22Rv1 (cell line): ENCODE data around the gene SLC3A2.

Experiments
- H3K27ac ChIP-seq: fragments of 450-650 bp; 2 replicates; pipeline ENCODE4 v1.5.1; 2017
- ZFX ChIP-seq: fragments of 450-650 bp; IDR thresholded peaks from 2 replicates; pipeline ENCODE4 v1.6.1; 2017; ENCODE audit warnings: antibody characterized with exemption, borderline replicate concordance
- TF ChIP-seq, protein P1 (sequence below): fragments of 450-650 bp; IDR thresholded peaks from 2 replicates; pipeline ENCODE4 v1.5.1; 2017; ENCODE audit warnings: mild to moderate bottlenecking

Gene SLC3A2

DNA sequence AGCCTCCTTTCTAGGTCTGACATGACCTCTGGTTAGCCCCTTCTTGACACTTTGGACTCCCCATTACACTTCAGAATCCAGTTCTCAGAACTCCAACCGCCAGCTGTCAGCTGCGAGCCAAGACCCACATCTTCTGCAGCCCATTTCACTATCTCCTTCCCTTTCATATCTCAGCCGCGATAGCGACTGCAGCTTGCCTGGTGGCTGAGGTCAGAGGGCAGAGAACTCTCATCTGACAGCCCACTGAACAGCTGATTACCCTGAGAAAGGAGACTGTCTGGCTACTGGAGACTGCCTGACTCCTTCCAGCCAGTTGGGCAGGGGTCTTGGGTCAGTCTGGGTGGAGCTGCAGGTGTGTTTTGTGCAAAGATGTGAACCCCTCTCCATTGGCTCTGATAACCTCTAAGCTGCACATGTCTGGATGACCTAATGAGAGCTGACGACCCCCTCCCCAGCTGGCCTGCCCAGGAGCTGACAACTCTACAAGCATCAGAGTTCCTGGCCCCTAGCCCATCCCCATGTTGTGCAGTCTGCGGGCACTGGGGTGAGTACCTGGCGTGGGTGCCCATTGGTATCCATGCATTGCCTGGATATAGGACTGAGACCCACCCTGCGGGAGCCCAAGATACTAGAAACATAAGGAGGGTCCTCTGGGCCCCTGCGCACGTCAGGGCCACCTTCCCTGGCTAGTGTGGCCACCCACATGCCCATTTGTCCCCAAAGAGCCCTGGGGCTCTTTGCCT is 39.4 kb downstream of the SLC3A2 start:
- TF ChIP-seq, protein P1, sequence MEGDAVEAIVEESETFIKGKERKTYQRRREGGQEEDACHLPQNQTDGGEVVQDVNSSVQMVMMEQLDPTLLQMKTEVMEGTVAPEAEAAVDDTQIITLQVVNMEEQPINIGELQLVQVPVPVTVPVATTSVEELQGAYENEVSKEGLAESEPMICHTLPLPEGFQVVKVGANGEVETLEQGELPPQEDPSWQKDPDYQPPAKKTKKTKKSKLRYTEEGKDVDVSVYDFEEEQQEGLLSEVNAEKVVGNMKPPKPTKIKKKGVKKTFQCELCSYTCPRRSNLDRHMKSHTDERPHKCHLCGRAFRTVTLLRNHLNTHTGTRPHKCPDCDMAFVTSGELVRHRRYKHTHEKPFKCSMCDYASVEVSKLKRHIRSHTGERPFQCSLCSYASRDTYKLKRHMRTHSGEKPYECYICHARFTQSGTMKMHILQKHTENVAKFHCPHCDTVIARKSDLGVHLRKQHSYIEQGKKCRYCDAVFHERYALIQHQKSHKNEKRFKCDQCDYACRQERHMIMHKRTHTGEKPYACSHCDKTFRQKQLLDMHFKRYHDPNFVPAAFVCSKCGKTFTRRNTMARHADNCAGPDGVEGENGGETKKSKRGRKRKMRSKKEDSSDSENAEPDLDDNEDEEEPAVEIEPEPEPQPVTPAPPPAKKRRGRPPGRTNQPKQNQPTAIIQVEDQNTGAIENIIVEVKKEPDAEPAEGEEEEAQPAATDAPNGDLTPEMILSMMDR: no peak
- TF ChIP-seq ZFX: no peak
- H3K27ac ChIP-seq: no peak overlapping the region

DNA sequence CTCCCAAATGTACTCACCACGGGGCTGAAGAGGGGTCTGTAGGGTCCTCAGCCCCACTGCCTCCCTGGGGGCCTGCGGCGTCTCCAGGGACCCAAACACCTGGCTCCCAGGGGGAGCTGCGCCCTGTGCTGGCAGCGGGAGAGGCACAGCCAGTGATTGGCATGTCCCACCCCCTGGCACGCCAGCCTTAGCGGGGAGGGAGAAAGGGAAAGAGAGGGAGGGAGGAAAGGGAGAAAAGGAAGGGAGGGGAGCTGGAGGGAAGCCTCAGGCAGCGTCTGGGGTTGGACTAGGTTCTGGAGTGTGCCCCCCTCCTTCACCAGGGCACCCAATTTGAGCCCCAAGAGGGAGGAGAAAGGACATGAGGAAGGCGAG is 40.5 kb downstream of the SLC3A2 start, which contains the start of gene CHRM1:
CHRM1 (minus strand) TSS at position 163 of the 372 bp plus-strand sequence. CDS start 10,263 bp downstream, outside the sequence.
- TF ChIP-seq, protein P1: no peak; the same call in 1 of the 2 replicates
- no peak for TF ChIP-seq ZFX
- peak within 1 kb of the TSS; percentile 82 for H3K27ac ChIP-seq

DNA sequence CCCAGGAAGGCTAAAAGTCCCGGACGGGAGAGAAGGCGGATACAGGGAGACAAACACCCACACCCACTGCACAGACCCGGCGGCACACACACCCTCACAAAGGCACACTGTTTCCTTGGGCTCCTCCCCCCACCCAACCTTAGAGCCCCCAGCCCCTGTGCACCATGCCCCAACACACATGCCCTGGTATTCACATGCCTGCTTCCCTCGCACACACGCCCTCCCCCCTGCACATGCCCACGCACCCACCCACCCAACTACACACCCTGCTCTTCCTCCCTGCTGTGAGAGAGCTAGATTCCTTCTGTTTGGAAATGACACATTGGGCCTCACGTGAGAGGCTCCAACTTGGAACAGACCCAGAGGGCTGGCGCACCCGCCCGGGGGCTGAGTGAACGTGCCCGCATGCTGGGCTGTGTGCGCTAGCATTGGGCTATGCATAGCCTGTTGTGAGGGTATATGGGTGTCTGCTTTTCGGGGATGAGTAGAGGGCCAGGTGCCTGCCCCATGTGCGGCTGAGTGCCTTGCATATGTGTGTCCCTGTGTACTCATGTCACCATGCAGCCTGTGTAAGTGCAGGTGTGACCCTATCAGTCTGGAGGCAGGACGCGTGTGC is 41.0 kb downstream of the SLC3A2 start:
- peak overlapping the region; percentile 82 for H3K27ac ChIP-seq

DNA sequence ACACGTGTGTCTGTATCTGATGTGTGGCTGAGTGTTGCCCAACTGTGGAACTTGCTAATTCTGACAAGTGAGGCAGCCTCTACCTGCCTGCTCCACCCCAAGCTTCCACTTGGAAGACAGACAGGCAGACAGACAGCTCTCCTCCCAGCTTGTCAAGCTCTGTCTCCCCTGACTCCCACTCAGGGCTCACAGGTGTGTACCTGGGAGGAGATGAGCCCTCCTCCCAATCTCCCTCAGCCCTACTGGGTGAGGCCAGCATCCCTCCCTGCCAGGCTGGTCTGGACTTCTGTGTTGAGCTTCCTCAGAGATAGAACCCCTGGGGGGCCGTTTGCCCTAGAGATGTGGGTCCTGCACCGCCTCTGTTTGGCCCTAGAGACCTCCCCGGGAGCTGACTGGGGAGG is 41.5 kb downstream of the SLC3A2 start:
- peak overlapping the region; percentile 82 for H3K27ac ChIP-seq
- TF ChIP-seq ZFX: no peak
- TF ChIP-seq, protein P1: no peak

More for the DNA sequence above, 41.0 kb downstream of the SLC3A2 start:
- TF ChIP-seq ZFX: no peak
- TF ChIP-seq, protein P1: no peak

DNA sequence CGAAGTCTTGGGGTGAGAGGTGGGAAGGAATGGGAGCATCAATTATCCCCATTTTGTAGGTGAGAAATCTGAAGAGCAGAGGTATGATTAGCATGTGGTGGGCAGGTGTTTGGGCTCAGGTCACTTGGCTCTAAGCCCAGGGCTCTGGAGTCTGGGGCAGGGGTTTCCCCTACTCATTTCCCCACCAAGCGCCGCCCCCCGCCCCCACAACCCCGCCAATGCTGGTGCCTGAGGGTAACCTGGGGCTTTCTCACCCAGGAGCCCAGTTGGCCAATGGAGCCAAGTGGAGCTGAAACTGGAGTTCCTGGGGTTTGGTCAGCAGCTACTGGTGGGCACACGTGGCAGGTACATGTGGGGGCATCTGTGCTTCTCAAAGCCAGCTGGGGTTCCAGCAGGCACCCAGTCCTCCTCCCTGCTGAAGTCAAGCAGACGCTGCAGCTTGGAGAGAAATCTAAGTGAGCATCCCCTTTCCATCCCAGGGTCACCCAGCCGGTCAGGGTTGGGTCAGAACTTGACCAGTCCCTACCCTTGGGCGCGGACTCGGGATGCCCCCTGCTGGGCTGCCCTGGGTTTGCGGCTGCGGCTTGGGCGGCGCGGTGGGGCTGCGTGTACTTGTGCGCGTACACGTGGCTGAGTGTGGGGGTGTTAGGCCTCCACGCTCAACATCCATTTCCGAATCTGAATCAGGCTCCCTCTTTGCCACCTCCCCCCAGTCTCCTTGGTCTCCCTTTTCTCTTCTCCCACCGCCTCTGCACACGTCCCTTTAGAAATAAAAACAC is 42.1 kb downstream of the SLC3A2 start:
- H3K27ac ChIP-seq: peak overlapping the region; percentile 82
- TF ChIP-seq, protein P1: peak; percentile 82
- no peak for TF ChIP-seq ZFX

DNA sequence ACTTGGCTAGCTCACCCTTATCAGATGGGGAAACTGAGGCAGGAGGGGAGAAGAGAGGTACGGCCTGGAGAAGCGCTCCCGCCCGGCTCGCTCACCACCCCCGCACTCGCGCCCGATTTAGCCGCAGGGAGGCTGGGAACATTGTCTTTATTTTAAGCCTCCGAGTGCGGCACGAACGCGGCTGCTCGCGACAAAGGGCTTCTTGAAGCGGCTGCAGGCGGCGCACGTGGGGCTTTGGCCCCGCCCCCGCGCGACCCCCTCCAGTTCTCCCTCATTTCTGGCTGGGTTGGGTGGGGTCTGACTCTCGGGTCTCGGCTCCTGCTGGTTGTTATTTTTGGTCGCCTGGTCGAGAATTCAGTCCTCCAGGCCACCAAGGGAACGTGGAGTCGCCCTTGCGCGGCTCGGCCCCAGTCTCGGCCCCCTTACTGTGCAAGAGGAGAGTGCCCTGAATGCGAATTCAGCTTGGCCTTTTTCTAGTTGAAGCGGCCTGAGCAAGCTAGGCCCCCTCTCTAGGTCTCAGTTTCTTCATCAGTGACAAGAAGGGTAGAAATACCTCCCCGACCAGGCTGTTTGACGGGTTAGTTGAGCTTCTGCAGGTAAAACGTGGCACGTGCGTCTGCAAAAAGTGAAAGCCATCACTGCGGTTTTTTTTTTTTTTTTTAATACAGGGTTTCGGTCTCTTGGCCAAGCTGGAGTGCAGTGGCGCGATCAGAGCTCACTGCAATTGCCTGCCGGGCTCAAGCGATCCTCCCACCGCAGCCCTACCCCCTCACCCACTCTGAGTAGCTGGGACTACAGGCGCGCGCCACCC is 43.1 kb downstream of the SLC3A2 start:
- TF ChIP-seq, protein P1: no peak
- TF ChIP-seq ZFX: no peak
- no peak overlapping the region for H3K27ac ChIP-seq
